H9 (cell line): ENCODE results near the gene WARS2. TPM values are rescaled to one million over a fixed set of nuclear protein-coding genes. Genes with fewer than 3 reads are reported as not detected.

Experiments
- DNase-seq: peaks from one replicate; pipeline ENCODE4 v3.0.0-alpha.2; 2017
- H2AFZ ChIP-seq: one replicate; pipeline ENCODE4 v1.6.1; 2013; ENCODE audit warnings: mild to moderate bottlenecking, low read length, control low read depth, moderate library complexity
- H2AK5ac ChIP-seq: 2 replicates; pipeline ENCODE4 v1.6.1; 2013; ENCODE audit warnings: low read length, control low read depth, mixed read lengths; ENCODE audit not compliant: insufficient read length
- H2BK120ac ChIP-seq: one replicate; pipeline ENCODE4 v1.6.1; 2013; ENCODE audit warnings: low read depth, mild to moderate bottlenecking, low read length, control low read depth, inconsistent platforms; ENCODE audit not compliant: poor library complexity, severe bottlenecking
- H2BK12ac ChIP-seq: 2 replicates; pipeline ENCODE4 v1.6.1; 2013; ENCODE audit warnings: low read length, control low read depth, mixed read lengths, low read depth; ENCODE audit not compliant: insufficient read length
- H2BK15ac ChIP-seq: 2 replicates; pipeline ENCODE4 v1.6.1; 2013; ENCODE audit warnings: low read depth, low read length, control low read depth
- H2BK20ac ChIP-seq: one replicate; pipeline ENCODE4 v1.6.1; 2013; ENCODE audit warnings: low read depth, mild to moderate bottlenecking, low read length, control low read depth, inconsistent platforms; ENCODE audit not compliant: poor library complexity, severe bottlenecking
- H2BK5ac ChIP-seq: 2 replicates; pipeline ENCODE4 v1.6.1; 2013; ENCODE audit warnings: low read length, control low read depth, mixed read lengths; ENCODE audit not compliant: insufficient read length
- H3K14ac ChIP-seq: 2 replicates; pipeline ENCODE4 v1.6.1; 2013; ENCODE audit warnings: low read length, control low read depth; ENCODE audit not compliant: insufficient read depth
- H3K18ac ChIP-seq: 2 replicates; pipeline ENCODE4 v1.6.1; 2013; ENCODE audit warnings: low read depth, mild to moderate bottlenecking, mixed read lengths, low read length, control low read depth; ENCODE audit not compliant: insufficient read length
- H3K23ac ChIP-seq: 2 replicates; pipeline ENCODE4 v1.6.1; 2013; ENCODE audit warnings: low read length, control low read depth, mixed read lengths, low read depth; ENCODE audit not compliant: insufficient read length
- H3K23me2 ChIP-seq: 2 replicates; pipeline ENCODE4 v1.6.1; 2013; ENCODE audit warnings: low read depth, mild to moderate bottlenecking, mixed read lengths, low read length, control low read depth; ENCODE audit not compliant: insufficient read length, poor library complexity, severe bottlenecking
- H3K27ac ChIP-seq: 2 replicates; pipeline ENCODE4 v1.5.1; 2013; ENCODE audit warnings: low read length, control low read depth, mixed read lengths, low read depth; ENCODE audit not compliant: insufficient read length
- H3K27me3 ChIP-seq: 2 replicates; pipeline ENCODE4 v1.6.1; 2013; ENCODE audit warnings: low read length, control low read depth, inconsistent platforms; ENCODE audit not compliant: insufficient read depth
- H3K4ac ChIP-seq: 2 replicates; pipeline ENCODE4 v1.6.1; 2013; ENCODE audit warnings: low read depth, mild to moderate bottlenecking, control low read depth, inconsistent platforms, low read length, moderate library complexity
- H3K4me1 ChIP-seq: 2 replicates; pipeline ENCODE4 v1.6.1; 2013; ENCODE audit warnings: low read length, control low read depth, inconsistent platforms; ENCODE audit not compliant: insufficient read depth
- H3K4me2 ChIP-seq: 2 replicates; pipeline ENCODE4 v1.6.1; 2013; ENCODE audit warnings: low read length, control low read depth, mixed read lengths; ENCODE audit not compliant: insufficient read length, insufficient read depth
- H3K56ac ChIP-seq: 2 replicates; pipeline ENCODE4 v1.6.1; 2013; ENCODE audit warnings: low read depth, mild to moderate bottlenecking, mixed read lengths, low read length, control low read depth; ENCODE audit not compliant: insufficient read length
- H3K79me1 ChIP-seq: 2 replicates; pipeline ENCODE4 v1.6.1; 2013; ENCODE audit warnings: low read depth, mild to moderate bottlenecking, moderate library complexity, low read length, control low read depth, inconsistent platforms; ENCODE audit not compliant: insufficient read depth, poor library complexity, severe bottlenecking
- H3K79me2 ChIP-seq: 2 replicates; pipeline ENCODE4 v1.6.1; 2013; ENCODE audit warnings: low read length, control low read depth, inconsistent platforms; ENCODE audit not compliant: insufficient read depth
- H3K9ac ChIP-seq: 2 replicates; pipeline ENCODE4 v1.6.1; 2013; ENCODE audit warnings: low read length, control low read depth, mixed read lengths; ENCODE audit not compliant: insufficient read length; ENCODE audit errors: extremely low read depth
- H3K9me3 ChIP-seq: one replicate; pipeline ENCODE4 v1.6.1; 2013; ENCODE audit warnings: low read depth, low read length, inconsistent platforms; ENCODE audit not compliant: control insufficient read depth
- H3T11ph ChIP-seq: one replicate; pipeline ENCODE4 v1.6.1; 2013; ENCODE audit warnings: mild to moderate bottlenecking, low read length, control low read depth, inconsistent platforms
- H4K20me1 ChIP-seq: one replicate; pipeline ENCODE4 v1.6.1; 2013; ENCODE audit not compliant: control insufficient read depth, insufficient read length, insufficient read depth
- H4K5ac ChIP-seq: 2 replicates; pipeline ENCODE4 v1.6.1; 2013; ENCODE audit warnings: low read depth, mild to moderate bottlenecking, mixed read lengths, low read length, control low read depth; ENCODE audit not compliant: insufficient read length
- H4K8ac ChIP-seq: replicated peaks from 2 replicates; pipeline ENCODE4 v1.6.1; 2013; ENCODE audit warnings: low read length, control low read depth, mixed read lengths, low read depth; ENCODE audit not compliant: insufficient read length
- H4K91ac ChIP-seq: 2 replicates; pipeline ENCODE4 v1.6.1; 2013; ENCODE audit warnings: low read depth, mild to moderate bottlenecking, moderate library complexity, mixed read lengths, low read length, control low read depth; ENCODE audit not compliant: insufficient read length
- H3K27ac Mint-ChIP-seq, 3 experiments: 2 replicates in 2 of 3; 3 replicates in 1 of 3; pipeline ENCODE4 v1.8.0; 2020 to 2021; ENCODE audit warnings: mixed read lengths in 3 of 3, mild to moderate bottlenecking in 1 of 3, moderate library complexity in 1 of 3
- H3K27me3 Mint-ChIP-seq: 2 replicates; pipeline ENCODE4 v1.8.0; 2021; ENCODE audit warnings: low read depth, mild to moderate bottlenecking, moderate library complexity, mixed read lengths
- H3K36me3 Mint-ChIP-seq, 3 experiments: 2 replicates in 2 of 3; 3 replicates in 1 of 3; pipeline ENCODE4 v1.8.0; 2020 to 2021; ENCODE audit warnings: low read depth in 3 of 3, mixed read lengths in 3 of 3; ENCODE audit not compliant: insufficient read depth in 1 of 3
- H3K4me1 Mint-ChIP-seq, 2 experiments: 2 replicates each; pipeline ENCODE4 v1.8.0; 2020; ENCODE audit warnings: mixed read lengths in 2 of 2
- H3K4me3 Mint-ChIP-seq, 2 experiments: 2 replicates in 1 of 2; 3 replicates in 1 of 2; pipeline ENCODE4 v1.8.0; 2020 to 2021; ENCODE audit warnings: mild to moderate bottlenecking in 2 of 2, mixed read lengths in 2 of 2, moderate library complexity in 1 of 2
- H3K9me3 Mint-ChIP-seq, 2 experiments: 2 replicates in 1 of 2; 3 replicates in 1 of 2; pipeline ENCODE4 v1.8.0; 2020; ENCODE audit warnings: mild to moderate bottlenecking in 2 of 2, mixed read lengths in 2 of 2, moderate library complexity in 1 of 2
- CTCF ChIP-seq: fragments of 200-600 bp; sonication (generic); conservative IDR thresholded peaks from 3 replicates; pipeline ENCODE4 v1.8.0; 2021; ENCODE audit warnings: antibody characterized with exemption, mild to moderate bottlenecking
- WGBS: extraction: QIAGEN DNeasy Blood & Tissue Kit; methylation state at CpG from one replicate; pipeline ENCODE4 v1.1.7; 2013; ENCODE audit warnings: missing lambda C conversion rate, low lambda C conversion rate, mixed read lengths; ENCODE audit not compliant: insufficient read length; ENCODE audit errors: extremely low coverage; 5-methylcytosine and 5-hydroxymethylcytosine counted together
- total RNA-seq: library from RNA; stranded (reverse); gene quantifications from 2 replicates; pipeline ENCODE4 v1.2.1, GENCODE V29; 2021

Gene WARS2
- total RNA-seq, 1 experiment from 2014 or later = 9.7 TPM

DNA sequence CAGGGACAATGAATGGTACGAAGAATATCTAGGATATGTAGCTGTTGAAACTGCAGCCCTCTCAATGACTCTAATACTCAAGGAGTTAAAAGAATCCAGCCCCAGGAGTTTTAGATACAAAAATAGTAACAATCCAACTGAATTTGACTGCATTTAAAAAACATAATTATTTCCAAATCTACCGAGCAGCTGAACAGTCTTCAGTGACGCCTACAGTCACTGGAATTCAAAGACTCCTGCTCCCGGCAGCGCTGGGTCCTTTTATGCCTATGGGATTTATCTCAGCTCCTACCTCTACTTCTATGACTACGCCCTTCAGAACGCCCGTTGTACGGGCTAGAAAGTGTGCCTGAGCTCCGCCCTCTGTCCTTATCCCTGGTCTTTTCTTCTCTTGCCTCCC, 55.7 kb downstream of the WARS2 start:
- no peaks in the 10 kb centered on the region for H3K79me2 ChIP-seq
- H3K14ac ChIP-seq = no peak overlapping the region
- H3K23ac ChIP-seq = no peak overlapping the region
- no peaks in the 10 kb centered on the region for H3K23me2 ChIP-seq
- no peak overlapping the region for H2BK12ac ChIP-seq
- no peak overlapping the region for H4K8ac ChIP-seq
- no CpG with 5 or more reads among the region's 10 CpGs for WGBS
- H3K4ac ChIP-seq = no peak overlapping the region
- no peak overlapping the region for H3K27ac ChIP-seq
- TF ChIP-seq CTCF = no peak
- no peak overlapping the region for H3K18ac ChIP-seq
- no peak overlapping the region for H3T11ph ChIP-seq
- no peak overlapping the region for H4K5ac ChIP-seq
- peaks cover 27 to 28% of the 10 kb centered on the region in 2 experiments for H3K4me1 Mint-ChIP-seq
- no peaks in the 10 kb centered on the region for H3K27me3 Mint-ChIP-seq
- H3K9ac ChIP-seq = no peak overlapping the region
- H2BK120ac ChIP-seq = no peak overlapping the region
- no peaks in the 10 kb centered on the region for H3K9me3 ChIP-seq
- no peaks in the 10 kb centered on the region for H3K79me1 ChIP-seq
- H3K27ac Mint-ChIP-seq = no peak overlapping the region; a peak in 1 of 7 replicates
- no peak overlapping the region for H4K91ac ChIP-seq
- no peak overlapping the region for H3K4me3 Mint-ChIP-seq
- no peak overlapping the region for H2BK5ac ChIP-seq
- no peak overlapping the region for H2AFZ ChIP-seq
- H3K4me2 ChIP-seq = no peak overlapping the region
- no peaks in the 10 kb centered on the region for H3K4me1 ChIP-seq
- no peaks in the 10 kb centered on the region; a peak in 1 of 7 replicates for H3K36me3 Mint-ChIP-seq
- H3K56ac ChIP-seq = no peak overlapping the region
- no peak overlapping the region for H2AK5ac ChIP-seq
- no peak overlapping the region for H2BK15ac ChIP-seq
- H2BK20ac ChIP-seq = no peak overlapping the region
- no peaks in the 10 kb centered on the region for H3K27me3 ChIP-seq
- no peaks in the 10 kb centered on the region for H3K9me3 Mint-ChIP-seq
- H4K20me1 ChIP-seq = no peaks in the 10 kb centered on the region
- no peak for DNase-seq
